Measurements from ENCODE around the gene PIERCE2.

DNA sequence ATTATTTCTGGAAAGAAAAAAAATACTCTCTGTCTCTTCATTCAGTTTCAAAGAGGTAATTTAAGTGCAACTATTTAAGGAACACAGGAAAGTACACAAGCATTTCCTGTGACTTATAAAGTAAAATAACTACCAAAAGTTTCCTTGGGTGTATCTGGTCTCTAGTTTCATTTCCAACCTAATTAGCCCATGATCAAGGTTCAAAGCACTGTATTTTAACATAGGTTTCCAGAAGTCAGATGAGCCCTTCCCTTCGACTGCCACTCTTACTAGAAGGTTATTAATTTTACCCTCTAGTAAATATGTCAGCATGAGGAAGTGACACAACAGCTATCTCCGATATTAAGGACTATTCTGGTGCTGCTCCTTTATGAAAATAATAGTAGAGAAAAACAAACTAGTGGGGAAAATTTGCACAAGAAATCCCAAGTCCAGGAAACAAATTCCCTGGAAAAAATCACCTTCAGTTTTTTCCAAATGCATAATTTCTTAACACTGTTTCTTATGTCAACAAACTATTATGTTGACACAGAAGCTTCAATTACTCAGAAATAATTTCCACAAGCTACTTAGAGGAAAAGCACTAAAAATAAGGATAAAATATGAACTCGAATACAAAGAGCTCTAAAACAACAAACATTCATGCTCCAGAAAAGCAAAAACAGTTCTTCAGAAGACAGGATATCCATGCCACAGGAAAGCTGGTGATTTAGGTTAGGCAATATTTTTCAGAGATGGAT lies 35.4 kb upstream of the PIERCE2 start:
- TF ChIP-seq YY1 (IDR thresholded peaks at IDR 0.05; ENCODE audit: low read depth) = no peak
- no peak for TF ChIP-seq EP300 (IDR thresholded peaks at IDR 0.05; ENCODE audit: borderline replicate concordance)
- TF ChIP-seq, protein P1, sequence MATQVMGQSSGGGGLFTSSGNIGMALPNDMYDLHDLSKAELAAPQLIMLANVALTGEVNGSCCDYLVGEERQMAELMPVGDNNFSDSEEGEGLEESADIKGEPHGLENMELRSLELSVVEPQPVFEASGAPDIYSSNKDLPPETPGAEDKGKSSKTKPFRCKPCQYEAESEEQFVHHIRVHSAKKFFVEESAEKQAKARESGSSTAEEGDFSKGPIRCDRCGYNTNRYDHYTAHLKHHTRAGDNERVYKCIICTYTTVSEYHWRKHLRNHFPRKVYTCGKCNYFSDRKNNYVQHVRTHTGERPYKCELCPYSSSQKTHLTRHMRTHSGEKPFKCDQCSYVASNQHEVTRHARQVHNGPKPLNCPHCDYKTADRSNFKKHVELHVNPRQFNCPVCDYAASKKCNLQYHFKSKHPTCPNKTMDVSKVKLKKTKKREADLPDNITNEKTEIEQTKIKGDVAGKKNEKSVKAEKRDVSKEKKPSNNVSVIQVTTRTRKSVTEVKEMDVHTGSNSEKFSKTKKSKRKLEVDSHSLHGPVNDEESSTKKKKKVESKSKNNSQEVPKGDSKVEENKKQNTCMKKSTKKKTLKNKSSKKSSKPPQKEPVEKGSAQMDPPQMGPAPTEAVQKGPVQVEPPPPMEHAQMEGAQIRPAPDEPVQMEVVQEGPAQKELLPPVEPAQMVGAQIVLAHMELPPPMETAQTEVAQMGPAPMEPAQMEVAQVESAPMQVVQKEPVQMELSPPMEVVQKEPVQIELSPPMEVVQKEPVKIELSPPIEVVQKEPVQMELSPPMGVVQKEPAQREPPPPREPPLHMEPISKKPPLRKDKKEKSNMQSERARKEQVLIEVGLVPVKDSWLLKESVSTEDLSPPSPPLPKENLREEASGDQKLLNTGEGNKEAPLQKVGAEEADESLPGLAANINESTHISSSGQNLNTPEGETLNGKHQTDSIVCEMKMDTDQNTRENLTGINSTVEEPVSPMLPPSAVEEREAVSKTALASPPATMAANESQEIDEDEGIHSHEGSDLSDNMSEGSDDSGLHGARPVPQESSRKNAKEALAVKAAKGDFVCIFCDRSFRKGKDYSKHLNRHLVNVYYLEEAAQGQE (IDR thresholded peaks at IDR 0.05; ENCODE audit: low read depth) = no peak
- no peak for TF ChIP-seq RAD21 (IDR thresholded peaks at IDR 0.05; ENCODE audit: low read depth)
- TF ChIP-seq, protein P2, sequence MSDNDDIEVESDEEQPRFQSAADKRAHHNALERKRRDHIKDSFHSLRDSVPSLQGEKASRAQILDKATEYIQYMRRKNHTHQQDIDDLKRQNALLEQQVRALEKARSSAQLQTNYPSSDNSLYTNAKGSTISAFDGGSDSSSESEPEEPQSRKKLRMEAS (IDR thresholded peaks at IDR 0.05) = no peak
- TF ChIP-seq CREB1 (IDR thresholded peaks at IDR 0.05; ENCODE audit: low read depth) = no peak
- TF ChIP-seq CEBPB (IDR thresholded peaks at IDR 0.05) = no peak
- TF ChIP-seq NFIC (IDR thresholded peaks at IDR 0.05) = no peak
- TF ChIP-seq FOXM1 (IDR thresholded peaks at IDR 0.05; ENCODE audit: borderline replicate concordance, low read depth) = no peak
- no peak for TF ChIP-seq ZBTB7A (IDR thresholded peaks at IDR 0.05; ENCODE audit: low read depth)
- no peak for TF ChIP-seq EGR1 (IDR thresholded peaks at IDR 0.05)
- TF ChIP-seq, protein P3, sequence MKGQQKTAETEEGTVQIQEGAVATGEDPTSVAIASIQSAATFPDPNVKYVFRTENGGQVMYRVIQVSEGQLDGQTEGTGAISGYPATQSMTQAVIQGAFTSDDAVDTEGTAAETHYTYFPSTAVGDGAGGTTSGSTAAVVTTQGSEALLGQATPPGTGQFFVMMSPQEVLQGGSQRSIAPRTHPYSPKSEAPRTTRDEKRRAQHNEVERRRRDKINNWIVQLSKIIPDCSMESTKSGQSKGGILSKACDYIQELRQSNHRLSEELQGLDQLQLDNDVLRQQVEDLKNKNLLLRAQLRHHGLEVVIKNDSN (IDR thresholded peaks at IDR 0.05) = no peak
- no peak for TF ChIP-seq TAF1 (IDR thresholded peaks at IDR 0.05; ENCODE audit: low read depth)

Data from Ishikawa (cell line).